ENCODE data around the gene CHAMP1.
"Not testable (repeated sequence)": the region's sequence is repeated elsewhere in the genome, so short reads cannot be mapped to it uniquely, and the experiment has no call there.

CHAMP1 gene

DNA sequence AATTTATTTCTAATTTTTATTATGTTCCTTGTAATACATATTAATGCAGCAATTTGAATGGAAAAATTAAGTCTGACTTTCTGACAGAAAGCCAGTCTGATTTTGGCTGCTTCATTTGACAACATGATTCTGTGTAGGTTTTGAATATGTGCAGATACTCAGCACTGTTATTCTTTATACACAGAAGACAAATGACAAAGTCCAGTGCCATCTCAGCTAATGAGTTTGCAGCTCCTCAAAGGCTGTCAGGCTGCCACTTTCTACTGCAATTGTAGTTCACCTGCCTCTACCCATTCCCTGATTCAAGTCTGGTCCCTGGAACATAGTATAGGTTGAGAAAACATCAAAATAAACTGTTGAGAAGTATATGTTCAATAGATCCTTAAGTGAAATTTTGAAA lies 2.9 kb upstream of the CHAMP1 start:
- H3K4me3 ChIP-seq (ENCODE audit: low read length): no peak overlapping the region
- no peak for TF ChIP-seq ZNF274 (IDR thresholded peaks at IDR 0.05; ENCODE audit: low read depth, low read length)

DNA sequence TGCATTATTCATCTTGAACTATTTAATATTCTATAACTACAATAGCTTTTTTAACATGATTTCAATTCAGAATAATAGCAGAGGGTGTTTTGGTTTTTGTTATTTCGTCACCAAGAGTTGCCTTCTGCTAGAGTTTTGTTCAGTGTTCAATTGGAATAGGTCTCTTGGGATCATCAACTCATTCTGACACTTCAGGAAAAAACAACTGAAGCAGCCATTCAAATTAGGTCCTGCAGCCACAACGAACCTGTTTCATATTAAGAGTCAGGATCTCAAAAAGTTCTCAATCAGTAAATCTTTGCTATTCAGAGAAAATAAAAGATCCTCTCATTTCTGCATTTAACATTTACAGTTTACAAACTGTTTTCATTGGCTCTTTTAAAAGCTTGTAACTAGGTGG lies 2.4 kb upstream of the CHAMP1 start:
- H3K4me3 ChIP-seq (ENCODE audit: low read length): no peak overlapping the region
- no peak for TF ChIP-seq ZNF274 (IDR thresholded peaks at IDR 0.05; ENCODE audit: low read depth, low read length)

DNA sequence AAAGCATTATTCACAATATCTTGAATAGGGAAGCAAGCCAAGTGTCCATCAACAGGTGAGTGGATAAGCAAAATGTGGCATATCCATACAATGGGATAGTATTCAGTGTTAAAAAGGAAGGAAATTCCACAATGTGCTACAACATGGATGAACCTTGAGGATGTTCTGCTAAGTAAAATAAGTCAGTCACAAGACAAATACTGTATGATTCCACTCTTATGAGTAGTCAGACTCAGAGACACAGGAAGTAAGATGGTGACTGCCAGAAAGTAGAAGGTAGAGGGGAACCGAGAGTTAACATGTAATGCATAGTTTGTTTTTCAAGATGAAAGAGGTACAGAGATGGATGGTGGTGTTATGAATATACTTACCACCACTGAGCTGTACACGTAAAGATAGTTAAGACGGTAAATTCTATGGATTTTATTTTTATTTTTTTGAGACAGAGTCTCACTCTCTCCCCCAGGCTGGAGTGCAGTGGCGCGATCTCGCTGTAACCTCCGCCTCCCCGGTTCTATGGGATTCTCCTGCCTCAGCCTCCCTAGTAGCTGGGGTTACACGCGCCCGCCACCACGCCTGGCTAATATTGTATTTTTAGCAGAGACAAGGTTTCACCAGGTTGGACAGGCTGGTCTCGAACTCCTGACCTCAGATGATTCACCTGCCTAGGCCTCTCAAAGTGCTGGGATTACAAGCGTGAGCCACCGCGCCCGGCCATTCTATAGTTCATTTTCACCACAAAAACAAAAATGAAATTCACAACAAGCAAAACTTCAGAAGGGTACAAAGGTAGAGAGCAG lies 1.0 kb upstream of the CHAMP1 start:
- H3K4me3 ChIP-seq (ENCODE audit: low read length): peak overlapping the region; percentile 88
- no peak for TF ChIP-seq ZNF274 (IDR thresholded peaks at IDR 0.05; ENCODE audit: low read depth, low read length)

DNA sequence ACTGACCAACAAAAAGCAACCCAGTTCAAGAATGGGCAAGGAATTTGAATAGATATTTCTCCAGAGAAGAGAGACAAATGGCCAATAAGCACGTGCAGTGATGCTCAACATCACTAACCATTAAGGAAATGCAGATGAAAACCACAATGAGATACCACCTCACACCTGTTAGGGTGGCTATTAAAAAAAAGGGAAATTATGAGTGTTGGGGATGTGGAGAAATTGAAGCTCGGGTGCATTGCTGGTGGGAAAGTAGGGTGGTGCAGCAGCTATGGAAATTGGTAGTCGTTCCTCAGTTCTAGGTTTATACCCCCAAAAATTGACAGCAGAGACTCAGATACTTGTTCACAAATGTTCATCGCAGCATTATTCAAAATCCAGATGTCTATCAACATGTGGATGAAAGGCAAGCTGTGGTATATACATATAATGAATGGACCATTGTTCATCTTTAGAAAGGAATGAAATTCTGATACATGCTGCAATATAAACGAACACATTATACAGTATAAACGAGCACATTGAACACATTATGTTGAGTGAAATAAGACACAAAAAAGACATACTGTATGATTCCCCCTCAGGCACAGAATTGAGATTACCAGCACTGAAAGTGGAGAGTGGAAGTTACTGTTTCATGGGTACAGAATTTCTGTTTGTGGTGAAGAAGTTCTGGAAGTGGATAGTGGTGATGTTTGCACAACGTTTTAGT lies 927 bp downstream of the CHAMP1 start:
- no peak for TF ChIP-seq ZNF274 (IDR thresholded peaks at IDR 0.05; ENCODE audit: low read depth, low read length)
- peak overlapping the region; percentile 88 for H3K4me3 ChIP-seq (ENCODE audit: low read length)

DNA sequence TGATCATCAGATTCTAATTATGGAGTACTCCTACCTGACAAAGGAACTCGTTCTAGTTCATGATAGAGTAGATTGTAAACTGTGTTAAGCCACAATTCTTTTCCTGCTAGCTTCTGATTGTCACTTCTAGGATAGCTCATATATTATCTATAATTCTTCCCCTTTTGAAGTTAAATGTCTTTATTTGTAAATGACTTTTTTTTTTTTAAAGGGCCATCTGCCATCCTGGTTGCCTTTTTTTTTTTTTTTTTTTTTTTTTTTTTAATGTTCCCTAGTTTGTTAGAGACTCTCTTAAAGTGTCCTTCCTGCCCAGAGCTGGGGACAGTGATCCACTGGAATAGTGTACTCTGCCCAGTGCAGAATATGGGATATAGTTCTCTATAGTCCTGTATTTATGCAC lies 4.3 kb downstream of the CHAMP1 start:
- no peak overlapping the region for H3K4me3 ChIP-seq (ENCODE audit: low read length)
- no peak for TF ChIP-seq ZNF274 (IDR thresholded peaks at IDR 0.05; ENCODE audit: low read depth, low read length)

DNA sequence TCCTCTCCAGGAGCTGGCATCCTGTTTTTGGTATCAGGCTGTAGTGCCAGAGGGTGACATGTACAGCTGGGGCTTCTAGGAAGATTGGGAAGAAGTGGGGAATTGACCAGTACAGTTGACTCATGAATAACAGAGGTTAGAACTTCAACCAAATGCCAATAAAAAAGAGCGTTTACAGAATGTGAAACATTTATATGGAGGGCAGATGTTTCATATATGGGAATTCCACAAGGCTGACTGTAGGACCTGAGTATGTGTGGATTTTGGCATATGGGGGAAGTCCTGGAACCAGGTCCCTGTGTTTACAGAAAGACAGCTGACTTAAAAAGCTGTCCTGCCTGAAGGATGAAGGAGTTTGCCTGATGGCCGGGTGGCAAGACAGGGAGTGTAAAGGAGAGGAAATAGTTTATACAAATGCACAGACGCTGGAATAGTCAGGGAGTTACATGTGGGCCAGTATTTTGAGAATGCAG lies 5.2 kb downstream of the CHAMP1 start:
- no peak overlapping the region for H3K4me3 ChIP-seq (ENCODE audit: low read length)
- no peak for TF ChIP-seq ZNF274 (IDR thresholded peaks at IDR 0.05; ENCODE audit: low read depth, low read length)

DNA sequence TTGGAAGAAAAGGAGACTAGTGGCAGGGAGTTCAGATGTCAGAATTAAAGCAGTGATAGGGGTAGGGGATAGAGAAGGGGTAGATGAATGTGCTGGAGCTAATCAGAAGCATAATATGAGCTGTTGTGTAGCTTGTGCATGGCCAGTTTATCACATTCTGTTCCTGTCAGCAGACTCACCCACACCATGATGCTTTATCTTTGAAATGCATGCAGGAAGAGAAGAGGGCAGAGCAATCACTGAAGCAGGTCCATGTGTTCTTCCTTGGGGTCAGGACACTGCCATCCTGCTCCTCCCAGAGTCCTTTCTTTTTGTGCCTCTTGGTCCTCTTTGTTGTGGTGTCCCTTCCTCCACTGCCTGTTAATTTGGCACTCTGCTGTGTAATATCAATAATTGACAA lies 5.8 kb downstream of the CHAMP1 start:
- TF ChIP-seq ZNF274 (IDR thresholded peaks at IDR 0.05; ENCODE audit: low read depth, low read length): no peak
- H3K4me3 ChIP-seq (ENCODE audit: low read length): no peak overlapping the region

DNA sequence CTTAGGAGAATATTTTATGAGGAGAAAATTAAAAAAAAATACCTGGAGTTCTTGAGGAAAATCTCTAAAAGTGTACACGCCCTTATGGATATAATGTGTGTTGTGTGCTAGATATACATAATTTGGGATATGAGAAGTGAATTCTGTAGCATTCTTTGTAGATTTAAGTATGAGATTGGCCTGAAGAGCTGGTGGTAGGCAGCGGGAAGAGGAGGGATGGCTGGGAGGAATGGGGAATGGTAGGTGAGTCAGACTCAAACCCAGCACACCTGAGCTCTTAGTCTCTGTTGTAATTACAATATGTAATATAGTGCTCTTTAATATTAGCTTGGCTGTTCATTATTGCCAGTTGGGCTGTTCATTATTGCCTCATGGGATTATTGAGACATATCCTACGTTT lies 7.0 kb downstream of the CHAMP1 start:
- TF ChIP-seq ZNF274 (IDR thresholded peaks at IDR 0.05; ENCODE audit: low read depth, low read length): no peak
- no peak overlapping the region for H3K4me3 ChIP-seq (ENCODE audit: low read length)

DNA sequence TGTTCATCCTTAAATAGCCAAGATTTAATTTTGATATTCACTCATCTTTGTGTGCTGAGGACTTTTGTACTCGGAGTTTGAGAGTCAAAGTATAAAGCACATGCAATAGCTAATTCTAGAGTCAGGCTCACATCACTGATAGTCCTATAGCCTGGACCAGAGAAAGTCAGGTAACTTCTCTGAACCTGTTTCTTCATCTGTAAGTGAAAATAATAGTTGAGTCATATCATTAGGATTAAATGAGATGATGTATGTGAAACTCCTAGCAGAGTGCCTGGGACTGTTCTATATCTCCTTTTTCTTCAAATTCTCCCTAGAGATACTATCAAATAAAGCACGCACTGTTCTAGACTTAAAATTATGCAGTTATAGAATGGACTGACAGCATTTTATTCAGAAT lies 9.0 kb downstream of the CHAMP1 start:
- TF ChIP-seq ZNF274 (IDR thresholded peaks at IDR 0.05; ENCODE audit: low read depth, low read length): no peak
- no peak overlapping the region for H3K4me3 ChIP-seq (ENCODE audit: low read length)

DNA sequence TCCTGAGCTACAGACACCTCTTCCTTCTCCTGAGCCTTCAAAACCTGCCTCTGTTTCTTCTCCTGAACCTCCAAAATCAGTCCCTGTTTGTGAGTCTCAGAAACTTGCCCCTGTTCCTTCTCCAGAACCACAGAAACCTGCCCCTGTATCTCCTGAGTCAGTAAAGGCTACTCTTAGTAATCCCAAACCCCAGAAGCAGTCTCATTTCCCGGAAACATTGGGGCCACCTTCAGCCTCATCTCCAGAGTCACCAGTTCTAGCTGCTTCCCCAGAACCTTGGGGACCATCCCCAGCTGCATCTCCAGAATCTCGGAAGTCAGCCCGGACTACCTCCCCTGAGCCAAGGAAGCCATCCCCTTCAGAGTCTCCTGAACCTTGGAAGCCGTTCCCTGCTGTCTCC lies 10.0 kb downstream of the CHAMP1 start:
- H3K4me3 ChIP-seq (ENCODE audit: low read length): no peak overlapping the region
- no peak for TF ChIP-seq ZNF274 (IDR thresholded peaks at IDR 0.05; ENCODE audit: low read depth, low read length)

DNA sequence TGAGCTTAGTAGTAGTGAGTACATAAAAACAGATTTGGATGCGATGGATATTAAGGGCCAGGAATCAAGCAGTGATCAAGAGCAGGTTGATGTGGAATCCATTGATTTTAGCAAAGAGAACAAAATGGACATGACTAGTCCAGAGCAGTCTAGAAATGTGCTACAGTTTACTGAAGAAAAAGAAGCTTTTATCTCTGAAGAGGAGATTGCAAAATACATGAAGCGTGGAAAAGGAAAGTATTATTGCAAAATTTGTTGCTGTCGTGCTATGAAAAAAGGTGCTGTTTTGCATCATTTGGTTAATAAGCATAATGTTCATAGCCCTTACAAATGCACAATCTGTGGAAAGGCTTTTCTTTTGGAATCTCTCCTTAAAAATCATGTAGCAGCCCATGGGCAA lies 11.4 kb downstream of the CHAMP1 start:
- no peak overlapping the region for H3K4me3 ChIP-seq (ENCODE audit: low read length)
- no peak for TF ChIP-seq ZNF274 (IDR thresholded peaks at IDR 0.05; ENCODE audit: low read depth, low read length)

DNA sequence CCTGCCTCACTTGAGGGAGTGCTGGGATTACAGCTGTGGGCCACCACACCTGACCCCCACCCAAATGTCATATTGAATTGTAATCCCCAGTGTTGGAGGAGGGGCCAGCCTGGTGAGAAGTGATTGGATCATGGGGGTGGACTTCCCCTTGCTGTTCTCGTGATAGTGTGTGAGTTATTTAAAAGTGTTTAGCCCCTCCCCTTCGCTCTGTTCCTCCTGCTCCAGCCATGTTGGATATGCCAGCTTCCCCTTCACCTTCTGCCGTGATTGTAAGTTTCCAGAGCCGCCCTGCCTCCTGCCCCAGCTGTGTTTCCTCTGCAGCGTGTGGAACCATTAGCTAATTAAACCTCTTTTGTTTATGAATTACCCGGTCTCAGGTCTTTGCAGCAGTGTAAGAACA lies 13.7 kb downstream of the CHAMP1 start:
- H3K4me3 ChIP-seq (ENCODE audit: low read length): no peak overlapping the region

DNA sequence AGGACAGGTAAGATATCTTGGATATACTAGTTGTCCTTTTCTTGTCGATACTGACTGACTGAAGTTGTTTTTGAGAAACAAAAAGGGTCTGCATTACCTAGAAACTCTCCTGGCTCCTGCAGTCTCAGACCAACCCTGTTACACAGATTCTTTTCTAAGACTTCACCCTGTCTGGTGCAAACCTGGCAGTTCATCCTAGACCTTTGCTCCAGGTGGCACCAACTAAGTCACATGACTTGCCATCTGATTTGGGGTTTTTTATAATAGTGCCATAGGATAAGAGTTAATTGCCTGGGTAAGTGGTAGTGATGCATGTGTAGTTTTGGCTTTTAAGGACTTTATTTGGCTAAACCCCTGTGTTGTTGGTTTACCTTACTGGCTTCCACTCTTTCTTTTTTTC lies 14.3 kb downstream of the CHAMP1 start:
- H3K4me3 ChIP-seq (ENCODE audit: low read length): no peak overlapping the region
- TF ChIP-seq ZNF274 (IDR thresholded peaks at IDR 0.05; ENCODE audit: low read depth, low read length): no peak

More for the DNA sequence above, 13.7 kb downstream of the CHAMP1 start:
- no peak for TF ChIP-seq ZNF274 (IDR thresholded peaks at IDR 0.05; ENCODE audit: low read depth, low read length)

DNA sequence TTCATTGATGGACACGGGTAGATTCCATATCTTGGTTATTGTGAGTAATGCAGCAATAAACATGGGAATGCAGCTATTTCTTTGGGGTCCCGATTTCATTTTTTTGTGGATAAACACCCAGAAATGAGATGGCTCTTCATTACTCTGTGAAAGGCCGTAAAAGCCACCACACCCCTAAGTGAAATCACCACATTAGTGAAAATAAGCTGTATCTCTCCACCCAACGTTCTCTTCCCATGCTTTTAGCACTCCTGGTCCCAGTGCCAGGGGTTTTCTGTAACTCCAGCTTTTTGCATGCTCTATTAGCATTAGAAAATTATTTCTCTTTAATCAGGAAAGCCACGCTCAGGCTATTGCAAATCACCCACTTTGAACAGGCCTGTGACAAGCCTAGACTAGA lies 15.8 kb downstream of the CHAMP1 start:
- H3K4me3 ChIP-seq (ENCODE audit: low read length): no peak overlapping the region
- TF ChIP-seq ZNF274 (IDR thresholded peaks at IDR 0.05; ENCODE audit: low read depth, low read length): no peak

DNA sequence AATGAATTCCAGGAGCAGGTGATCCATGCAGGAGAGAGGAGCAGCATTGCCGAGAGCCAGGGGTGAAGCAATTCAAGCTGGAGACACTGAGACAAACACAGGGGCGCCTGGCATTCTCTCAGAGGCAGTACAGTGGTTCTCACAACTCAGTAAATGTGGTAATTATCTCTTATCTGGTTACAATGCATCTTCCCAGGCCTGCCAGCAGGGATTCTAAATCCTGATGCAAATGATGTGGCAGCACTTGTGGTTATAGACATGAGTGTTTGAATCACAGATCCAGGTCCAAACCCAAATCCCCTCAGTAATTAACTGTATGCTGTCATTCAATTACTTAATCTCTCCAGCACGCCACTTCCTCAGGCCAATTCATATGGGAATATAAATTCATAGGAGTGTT lies 19.6 kb downstream of the CHAMP1 start:
- H3K4me3 ChIP-seq (ENCODE audit: low read length): not testable (repeated sequence)

Data from GM08714 (cell line).